ENCODE results near the gene ZDHHC9.

ZDHHC9 gene

DNA sequence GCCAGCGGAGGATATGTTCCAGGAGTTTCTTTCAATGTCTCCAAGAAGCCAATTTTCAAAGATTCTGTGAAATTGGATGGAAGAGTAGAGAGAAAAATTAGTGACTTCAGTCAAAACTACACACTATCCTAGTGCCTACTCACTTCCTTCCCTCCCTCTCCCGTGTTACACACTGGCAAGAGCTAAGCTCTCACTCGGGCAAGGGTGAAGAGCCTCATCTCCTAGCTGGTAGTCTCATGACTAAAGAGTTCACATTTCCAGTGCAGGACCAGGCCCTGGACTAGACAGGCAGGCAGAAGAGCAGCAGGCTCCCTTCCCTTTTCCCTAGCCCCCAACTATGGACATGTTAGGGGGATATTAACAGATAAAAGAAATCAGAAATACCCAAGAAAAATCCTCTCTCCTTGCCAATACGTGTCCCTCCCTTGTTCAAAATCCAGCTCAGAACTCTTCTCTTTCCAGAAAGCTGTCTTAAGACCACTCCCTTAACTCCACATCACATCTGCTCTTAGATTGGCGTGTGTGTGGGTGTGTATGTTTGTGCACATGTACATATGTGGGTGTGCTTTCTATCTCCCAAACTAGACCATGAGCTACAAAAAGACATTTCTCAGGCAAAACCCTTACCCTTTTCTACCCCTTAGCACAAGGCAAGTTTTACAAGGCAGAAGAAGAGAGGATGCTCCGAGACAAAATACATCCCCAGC is 29.9 kb downstream of the ZDHHC9 start:
- DNase-seq: no peak

DNA sequence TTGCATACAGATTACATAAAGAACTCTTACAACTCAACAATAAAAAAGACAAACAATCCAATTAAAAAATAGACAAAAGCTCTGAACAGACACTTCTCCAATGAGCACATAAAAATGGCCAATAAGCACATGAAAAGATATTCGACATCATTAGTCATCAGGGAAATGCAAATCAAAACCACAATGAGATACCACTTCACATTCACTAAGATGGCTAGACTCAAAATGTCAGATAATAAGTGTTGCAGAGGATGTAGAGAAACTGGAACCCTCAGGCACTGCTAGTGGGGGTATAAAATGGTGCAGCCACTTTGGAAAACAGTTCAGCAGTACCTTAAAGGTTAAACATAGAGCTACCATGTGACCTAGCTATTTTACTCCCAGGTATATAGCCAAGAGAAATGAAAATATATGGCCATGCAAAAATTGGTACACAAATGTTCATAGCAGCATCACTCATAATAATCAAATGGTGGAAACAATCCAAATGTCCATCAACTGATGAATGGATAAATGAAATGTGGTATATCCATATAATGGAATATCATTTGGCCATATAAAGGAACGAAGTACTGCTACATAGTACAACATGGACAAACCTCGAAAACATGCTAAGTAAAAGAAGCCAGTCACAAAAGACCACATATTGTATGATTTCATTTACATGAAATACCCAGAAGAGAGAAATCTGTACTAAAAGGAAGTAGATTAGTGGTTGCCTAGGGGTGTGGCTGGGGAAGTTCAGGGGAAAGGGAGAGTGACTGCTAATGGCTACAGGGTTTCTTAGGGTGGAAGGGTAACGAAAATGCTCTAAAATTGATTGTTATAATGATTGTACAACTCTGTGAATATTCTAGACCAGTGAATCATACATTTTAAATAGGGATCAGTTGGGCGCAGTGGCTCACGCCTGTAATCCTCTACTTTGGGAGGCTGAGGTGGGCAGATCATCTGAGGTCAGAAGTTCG is 34.6 kb downstream of the ZDHHC9 start:
- no peak for DNase-seq

DNA sequence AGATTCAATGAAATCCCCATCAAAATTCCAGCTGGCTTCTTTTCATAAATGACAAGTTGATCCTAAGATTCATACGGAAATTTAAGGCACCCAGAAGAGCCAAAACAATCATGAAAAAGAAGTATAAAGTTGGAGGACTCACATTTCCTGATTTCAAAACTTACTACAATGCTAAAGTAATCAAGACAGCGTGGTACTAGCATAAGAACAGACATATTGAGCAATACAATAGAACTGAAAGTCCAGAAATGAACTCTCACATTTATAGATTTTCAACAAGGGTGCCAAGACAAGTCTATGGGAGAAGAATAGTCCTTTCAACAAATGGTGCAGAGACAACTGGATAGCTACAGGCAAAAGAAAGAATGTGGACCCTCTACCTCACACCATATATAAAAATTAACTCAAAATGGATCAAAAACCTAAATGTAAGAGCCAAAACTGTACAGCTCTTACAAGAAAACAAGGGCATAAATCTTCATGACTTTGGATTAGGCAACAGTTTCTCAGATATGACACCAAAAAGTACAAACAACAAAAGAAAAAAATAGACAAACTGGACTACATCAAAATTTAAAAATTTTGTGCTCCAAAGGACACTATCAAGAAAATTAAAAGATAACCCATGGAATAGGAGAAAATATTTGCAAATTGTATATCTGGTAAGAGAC is 35.4 kb downstream of the ZDHHC9 start:
- no peak for DNase-seq

DNA sequence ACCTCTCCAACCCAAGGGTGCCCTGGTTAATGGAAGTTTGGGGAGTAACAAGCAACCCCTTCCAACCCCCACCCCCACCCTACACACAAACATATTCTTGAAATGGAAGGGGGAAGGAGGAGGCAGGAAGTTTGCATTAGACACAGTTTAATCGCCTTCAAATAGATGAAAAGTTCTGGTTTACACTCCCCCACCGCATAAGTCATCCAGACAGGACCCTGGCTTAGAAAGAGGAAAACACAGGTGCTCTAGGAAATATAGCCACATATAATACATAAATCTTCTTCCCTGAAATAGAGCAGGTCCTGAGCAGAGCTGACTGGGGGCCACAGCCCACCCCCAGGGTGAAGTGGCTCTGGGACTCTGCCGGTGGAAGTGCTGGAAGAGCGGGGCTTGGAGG is 38.9 kb downstream of the ZDHHC9 start:
- no peak for DNase-seq

DNA sequence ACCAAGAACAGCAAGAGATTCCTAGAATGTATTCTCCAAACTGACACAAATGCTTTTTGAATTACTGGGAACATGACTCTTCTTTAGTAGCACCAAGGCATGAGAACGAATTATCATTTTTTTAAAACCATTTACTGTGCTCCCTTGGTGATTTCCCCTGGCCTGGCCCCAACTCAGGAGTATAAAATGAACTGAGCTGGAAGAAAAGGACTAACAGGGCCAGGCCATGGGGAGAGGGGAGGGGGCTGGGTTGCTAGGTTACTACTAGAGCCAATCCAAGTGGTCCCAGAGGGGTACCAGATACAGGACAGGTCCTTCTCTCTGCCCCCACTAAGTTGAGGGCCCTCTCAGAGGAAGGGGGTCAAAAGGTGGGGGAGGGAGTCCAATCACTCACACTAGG is 40.8 kb downstream of the ZDHHC9 start:
- no peak for DNase-seq

DNA sequence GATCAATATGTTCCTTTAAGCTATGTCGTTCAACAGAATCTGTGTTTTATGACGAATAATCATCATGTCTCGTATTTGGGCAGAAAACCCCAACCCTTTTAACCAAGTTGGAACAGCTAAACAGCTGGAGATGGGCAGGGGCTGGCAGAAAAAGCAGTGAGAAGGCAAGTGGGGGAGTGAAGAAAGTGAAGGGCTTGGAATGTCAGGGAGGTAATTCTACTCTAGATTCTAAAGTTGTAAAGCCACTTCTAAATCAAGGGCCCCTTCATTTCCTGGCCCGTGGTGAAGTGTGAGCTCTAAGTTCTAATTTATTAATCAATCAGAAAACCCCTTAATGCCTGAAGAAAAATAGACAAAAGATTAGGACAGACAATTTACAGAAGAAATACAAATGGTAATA is 43.5 kb downstream of the ZDHHC9 start:
- no peak for DNase-seq

DNA sequence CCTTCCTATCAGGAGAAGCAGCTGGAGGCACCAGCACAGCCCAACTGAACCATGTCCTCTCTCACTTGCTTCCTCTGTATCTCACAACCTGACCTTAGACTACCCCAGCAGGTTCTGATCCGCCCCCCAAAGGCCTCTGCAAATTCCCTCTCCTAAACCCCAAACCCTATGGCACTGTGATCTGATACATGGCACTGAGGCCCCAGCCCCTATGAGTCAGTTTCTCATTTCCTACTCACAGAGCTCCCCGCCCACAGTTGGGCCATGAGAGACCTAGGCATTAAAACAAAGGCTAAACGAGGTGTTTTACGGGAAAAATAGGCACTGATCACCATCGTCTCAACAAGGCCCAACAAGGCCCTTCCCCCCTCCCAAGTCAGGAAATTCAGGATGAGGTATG is 44.8 kb downstream of the ZDHHC9 start:
- DNase-seq: no peak

DNA sequence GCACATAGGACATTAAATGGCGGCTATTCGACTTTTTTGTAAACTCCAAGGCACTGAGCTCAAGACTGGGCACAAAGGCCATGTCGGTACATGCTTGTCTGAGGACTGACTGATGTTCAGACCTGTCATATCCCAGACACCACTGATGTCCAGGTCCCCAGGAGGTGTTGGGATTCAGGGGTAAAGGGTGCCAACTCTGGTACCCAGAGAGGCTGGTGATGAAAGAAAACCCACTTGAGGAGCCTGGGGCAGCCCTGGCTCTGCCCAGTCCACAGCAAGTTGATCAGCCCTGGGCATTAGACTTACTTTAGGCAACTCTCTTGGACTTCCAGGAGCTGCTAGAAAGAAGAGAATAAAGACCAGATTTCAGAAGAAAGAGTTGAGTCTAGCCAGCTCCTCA is 45.2 kb downstream of the ZDHHC9 start:
- DNase-seq: no peak

DNA sequence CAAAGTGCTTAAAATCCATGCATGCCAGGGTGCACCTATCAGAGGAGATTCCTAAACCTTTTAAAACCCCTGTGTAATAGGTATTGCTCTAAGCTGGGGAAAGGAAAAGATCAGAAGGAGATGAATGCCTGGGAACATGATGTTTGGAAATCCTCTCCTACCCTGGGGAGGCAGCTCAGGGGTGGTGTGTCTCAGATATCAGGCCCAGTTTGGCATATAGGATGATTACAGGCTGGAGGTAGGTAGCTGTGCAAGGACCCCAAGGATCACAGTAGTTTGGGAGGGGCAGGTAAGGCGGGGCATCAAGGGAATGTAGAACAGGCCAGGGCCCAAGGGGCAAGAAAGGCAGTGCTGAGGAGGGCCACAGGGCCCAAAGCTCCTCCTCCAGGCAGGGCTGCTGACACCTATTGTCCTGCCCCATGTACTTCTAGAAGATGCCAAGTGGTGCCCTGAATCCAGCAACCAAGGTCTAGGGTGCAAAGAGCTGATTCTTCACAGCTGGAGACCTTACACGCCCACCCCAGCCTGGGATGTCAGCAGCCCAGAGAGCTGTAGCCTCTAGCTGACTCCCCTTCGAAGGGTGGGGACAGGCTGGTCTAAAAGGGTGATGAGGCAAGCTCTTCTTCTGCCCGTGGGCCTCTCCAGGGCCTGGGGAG is 46.3 kb downstream of the ZDHHC9 start:
- DNase-seq: no peak

DNA sequence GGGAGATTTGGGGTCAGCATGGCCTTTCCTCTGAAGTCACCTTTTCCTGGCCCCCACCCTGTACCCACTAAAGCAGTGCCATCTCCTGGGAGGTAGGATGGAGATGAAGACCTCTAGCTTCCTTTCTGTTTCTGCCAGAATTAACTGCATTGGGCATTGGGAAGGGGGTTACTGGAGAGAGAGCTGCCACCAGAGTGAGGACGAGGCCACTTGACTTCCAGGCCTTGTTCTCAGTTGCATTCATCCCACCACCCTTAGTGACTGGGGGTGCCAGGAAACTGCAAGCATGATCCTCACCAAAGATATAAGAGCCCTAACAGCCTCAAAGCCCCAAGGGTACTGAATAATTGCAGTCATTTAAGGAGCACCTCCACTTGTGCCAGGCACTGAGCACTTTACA is 48.1 kb downstream of the ZDHHC9 start:
- no peak for DNase-seq

DNA sequence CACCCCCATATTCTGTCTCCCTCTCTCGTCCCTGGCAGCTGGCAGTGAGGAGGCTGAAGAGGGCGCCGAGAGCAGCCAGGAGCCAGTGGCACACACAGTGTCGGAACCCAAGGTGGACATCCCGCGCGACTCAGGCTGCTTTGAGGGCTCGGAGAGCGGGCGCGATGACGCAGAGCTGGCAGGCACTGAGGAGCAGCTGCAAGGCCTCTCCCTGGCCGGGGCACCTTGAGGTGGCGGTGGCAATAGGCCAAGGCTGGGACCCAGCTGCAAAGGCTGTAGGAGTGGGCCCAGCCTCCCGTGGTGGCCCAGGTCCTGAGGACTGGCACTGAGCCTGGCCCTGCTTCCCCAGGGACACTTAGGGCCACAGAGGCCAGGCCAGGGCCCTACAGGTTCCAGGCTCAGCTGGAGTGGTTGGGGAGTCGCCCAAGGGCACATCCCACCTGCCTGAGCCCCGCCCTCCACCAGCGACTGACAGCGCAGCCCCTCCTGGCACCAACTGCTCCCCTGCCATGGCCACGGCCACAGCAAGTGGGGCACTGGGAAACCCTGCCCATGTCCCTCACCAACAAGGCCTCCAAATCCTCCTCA is 50.0 kb downstream of the ZDHHC9 start:
- DNase-seq: no peak

DNA sequence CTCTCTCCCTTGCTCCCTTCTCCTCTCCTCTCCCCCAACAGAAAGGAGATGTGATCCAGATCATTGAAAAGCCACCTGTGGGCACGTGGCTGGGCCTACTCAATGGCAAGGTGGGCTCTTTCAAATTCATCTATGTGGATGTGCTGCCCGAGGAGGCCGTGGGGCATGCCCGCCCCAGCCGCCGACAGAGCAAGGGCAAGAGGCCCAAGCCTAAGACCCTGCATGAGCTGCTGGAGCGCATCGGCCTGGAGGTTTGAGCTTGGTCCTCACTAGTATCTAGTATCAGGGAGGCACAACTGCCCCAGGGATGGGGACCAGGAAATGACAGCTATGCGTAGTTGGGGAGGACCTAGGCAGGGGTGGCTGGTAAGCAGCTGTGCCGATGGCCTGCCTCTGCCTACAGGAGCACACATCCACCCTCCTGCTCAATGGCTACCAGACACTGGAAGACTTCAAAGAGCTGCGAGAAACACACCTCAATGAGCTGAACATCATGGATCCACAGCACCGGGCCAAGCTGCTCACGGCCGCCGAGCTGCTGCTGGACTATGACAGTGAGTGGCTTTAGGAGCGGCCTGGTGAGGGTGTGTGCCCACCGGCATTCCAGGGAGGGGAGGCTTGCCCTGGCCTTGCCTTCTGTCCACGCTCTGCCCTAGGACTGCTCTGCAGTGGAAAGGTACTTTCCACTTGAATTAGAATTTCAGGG is 50.9 kb downstream of the ZDHHC9 start:
- DNase-seq: no peak

DNA sequence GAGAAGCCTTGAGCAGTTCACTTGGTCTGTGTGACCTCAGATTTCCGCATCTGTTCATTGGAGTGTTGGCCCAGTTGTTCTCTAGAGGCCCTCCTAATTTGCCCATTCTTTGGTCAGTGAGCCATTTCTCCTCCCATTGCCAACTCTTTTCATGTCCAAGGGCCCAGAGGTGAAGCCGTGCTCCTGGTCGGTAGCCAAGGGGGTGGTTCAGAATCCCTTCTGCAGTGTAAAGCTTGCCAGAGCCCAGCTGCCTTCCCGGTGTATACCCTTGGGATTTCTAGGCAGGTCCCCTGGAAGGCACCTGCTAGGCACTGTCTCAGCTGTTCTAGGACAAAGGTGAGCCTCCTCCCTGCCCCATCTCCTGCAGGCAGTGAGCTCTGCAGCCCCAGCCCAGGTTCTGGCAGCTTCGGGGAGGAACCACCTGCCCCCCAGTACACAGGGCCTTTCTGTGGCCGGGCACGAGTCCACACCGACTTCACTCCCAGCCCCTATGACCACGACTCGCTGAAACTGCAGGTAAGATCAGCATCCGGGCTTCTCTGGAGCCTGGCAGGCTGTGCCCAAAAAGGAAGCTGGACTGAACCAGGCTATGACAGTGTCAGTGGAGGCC is 51.6 kb downstream of the ZDHHC9 start:
- no peak for DNase-seq

DNA sequence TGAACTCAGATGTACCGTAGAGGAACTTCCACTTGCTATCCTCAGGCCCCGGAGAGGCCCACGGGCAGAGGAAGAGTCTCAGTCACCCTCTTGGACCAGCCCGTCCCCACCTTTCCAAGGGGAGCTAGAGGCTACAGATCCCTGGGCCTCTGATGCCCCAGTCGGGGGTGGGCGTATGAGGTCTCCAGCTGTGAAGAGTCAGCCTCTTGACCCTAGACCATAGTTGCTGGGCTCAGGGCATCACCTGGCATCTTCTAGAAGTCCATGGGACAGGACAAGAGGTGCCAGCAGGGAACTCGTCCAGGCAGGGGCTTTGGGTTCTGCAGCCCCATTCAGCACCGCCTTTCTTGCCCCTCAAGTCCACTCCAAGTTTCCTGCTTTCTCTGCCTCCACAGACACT is 52.4 kb downstream of the ZDHHC9 start:
- DNase-seq: no peak

DNA sequence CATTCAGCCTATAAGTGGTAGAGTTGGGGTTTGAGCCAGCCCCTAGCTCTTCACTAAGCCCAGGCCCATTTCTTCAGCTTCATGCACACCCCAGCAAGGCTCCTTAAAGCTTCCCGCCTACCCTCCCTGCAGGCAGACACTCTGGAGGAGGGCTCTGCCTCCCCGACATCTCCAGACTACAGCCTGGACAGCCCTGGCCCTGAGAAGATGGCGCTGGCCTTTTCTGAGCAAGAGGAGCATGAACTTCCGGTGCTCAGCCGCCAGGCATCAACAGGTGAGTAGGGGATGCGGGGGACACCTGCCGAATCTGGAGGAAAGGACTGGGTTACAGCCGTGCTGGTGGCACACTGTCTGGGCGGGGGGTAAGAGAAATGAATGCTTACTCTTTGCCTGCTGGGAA is 52.9 kb downstream of the ZDHHC9 start:
- DNase-seq: no peak

DNA sequence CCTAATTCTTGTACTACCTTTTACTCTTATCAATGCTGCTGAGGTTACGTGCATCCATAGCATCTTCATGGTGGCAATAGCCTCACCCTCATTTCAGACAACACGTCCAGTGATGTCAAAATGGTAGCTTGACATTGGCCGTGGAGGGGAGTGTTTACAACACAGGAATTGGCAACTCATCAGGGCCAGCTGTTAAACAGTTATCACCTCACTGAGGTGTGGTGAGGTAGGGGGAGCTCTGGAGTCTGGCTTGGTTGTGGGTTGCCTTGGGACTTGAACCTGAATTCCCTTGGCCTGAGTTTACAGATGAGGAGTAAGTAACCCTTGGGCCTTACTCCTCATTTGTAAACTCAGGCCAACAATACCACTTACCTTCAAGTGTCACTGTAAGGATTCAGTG is 53.5 kb downstream of the ZDHHC9 start:
- no peak for DNase-seq

DNA sequence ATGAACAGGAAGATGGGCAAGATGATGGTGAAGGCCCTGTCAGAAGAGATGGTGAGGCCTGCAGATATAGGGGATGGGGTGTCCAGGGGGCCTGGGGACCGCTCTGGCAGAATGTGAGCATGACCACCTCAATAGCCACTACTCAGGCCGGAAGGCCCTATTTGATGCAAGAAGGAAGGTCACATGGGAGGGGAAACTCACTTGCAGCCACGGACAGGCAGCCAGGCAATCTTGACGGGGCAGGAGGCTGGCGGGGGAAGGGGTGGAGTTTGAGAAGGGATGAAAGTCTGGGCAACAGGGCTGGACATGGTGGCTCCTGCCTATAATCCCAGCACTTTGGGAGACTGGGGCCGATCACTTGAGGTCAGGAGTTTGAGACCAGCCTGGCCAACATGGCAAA is 55.2 kb downstream of the ZDHHC9 start:
- no peak for DNase-seq

DNA sequence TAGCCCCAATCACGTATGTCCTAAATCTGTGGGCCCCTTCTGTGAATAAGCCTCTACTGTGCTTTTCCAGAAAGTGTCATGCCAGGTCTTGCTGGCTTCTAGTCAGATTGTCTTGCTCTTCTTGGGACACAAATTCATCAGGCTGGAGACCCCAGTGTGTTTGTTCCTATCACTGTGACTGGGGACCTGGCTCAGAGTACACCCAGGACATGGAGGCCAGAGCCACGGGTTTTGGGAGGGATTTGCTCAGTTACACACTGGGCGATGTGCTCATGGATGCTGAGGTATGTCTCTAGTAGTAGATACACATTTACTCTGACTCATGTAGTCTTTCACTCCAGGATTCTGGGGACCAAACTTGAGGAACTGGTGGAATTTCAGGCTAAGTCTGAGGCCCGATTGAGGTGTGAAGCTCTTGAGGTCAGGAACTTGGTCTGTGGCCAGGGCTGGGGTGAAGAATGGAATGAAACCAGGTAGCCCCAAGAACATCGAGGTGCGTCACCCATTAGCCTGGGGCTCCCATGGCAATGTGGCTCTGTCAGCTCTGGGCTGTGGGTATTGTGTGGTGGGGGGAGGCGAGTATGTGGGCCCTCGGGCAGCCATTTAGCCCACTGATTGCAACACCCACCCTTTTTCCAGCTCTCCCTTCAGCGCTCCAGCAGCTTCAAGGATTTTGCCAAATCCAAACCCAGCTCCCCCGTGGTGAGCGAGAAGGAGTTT is 56.2 kb downstream of the ZDHHC9 start:
- no peak for DNase-seq

DNA sequence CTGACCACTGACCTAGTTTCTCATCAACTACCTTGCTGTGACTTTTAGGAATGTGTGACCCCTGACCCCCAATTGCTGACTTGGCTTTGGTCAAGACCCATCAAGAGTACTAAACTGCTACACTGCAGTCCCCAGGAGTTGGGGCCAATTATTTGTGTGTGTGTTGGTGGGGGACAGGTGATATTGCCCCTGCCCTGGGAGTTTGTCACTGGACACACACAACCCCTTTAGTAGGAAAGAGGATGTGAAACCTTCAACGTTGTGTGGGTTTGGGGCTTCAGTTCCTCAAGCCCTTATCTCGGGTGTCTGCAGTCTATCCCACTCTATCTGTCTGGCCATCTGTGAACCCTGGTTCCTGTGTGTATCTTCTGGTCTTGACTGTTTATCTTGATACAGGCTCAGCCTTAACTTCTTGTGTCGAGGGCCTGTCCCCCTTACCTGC is 57.5 kb downstream of the ZDHHC9 start:
- DNase-seq: no peak

DNA sequence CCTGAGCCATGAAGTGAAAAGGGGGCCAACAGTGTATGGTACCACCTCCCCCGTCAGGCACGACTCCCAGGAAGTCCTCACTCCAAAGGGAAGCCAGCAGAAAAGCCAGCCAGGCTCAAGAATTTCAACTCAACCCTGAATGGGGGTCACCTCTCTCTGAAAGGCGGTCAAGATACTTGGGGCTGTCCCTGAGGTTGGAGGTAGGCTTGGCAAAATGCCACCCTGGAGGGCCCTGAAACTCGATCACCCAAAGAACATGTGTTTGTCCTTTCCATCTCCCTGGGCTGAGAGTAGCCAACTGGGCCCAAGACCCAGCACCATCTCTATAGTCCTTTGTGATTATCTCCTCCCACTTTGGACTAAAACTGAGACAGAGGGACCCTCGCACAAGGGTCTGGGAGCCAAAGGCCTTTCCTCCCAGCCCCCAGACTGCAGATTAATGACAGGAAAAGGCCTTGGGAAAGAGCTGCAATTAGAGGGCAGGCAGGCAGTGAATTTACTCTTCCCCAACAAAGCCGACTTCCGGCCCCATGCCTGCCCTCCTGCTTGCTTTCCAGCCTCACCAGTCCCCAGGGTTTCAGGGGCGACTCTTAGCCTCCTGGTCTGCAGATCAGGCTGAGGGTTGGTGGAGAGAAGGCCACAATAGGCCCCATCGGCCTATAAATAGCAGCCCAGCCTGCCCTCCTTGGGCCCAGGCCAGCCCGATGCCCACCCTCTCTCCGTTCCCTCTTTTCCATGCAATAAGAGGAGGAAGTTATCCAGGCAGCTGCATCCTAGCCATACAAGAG is 58.3 kb downstream of the ZDHHC9 start:
- no peak for DNase-seq
